Upper lobe of left lung (tissue), 6 donors: Measurements from ENCODE around the gene C2orf68. TPM values are rescaled to one million over a fixed set of nuclear protein-coding genes. Genes with fewer than 3 reads are reported as not detected.
"Not testable (repeated sequence)": the region's sequence is repeated elsewhere in the genome, so short reads cannot be mapped to it uniquely, and the experiment has no call there.

ENCODE experiments used
- ATAC-seq, 2 donors: fragments of 200-7000 bp; cut with Tn5 transposase; one replicate each; pipeline ENCODE4 v1.9.1; 2022; ENCODE audit warnings: mild to moderate bottlenecking in 2 of 2, moderate library complexity in 2 of 2; ENCODE audit not compliant: low FRiP score in 2 of 2
- DNase-seq, 2 donors: peaks; one replicate each; pipeline ENCODE4 v3.0.0-alpha.2; 2019 to 2020
- H3K27ac ChIP-seq, 4 donors: fragments of 200-600 bp; sonication (generic); one replicate each; pipeline ENCODE4 v1.5.1; 2016 to 2019
- H3K27me3 ChIP-seq, 4 donors: fragments of 200-600 bp; sonication (generic); one replicate each; pipeline ENCODE4 v1.5.1; 2017 to 2019
- H3K36me3 ChIP-seq, 4 donors: fragments of 200-600 bp; sonication (generic); one replicate each; pipeline ENCODE4 v1.5.1; 2016 to 2019
- H3K4me1 ChIP-seq, 4 donors: fragments of 200-600 bp; sonication (generic); one replicate each; pipeline ENCODE4 v1.5.1; 2018 to 2019
- H3K4me3 ChIP-seq, 4 donors: fragments of 200-600 bp; sonication (generic); one replicate each; pipeline ENCODE4 v1.5.1; 2017 to 2019; ENCODE audit warnings: mild to moderate bottlenecking in 2 of 4, moderate library complexity in 1 of 4
- H3K9me3 ChIP-seq, 4 donors: fragments of 200-600 bp; sonication (generic); one replicate each; pipeline ENCODE4 v1.5.1; 2018 to 2019
- EP300 ChIP-seq, 4 donors: sonication (generic); formaldehyde crosslinking; IDR thresholded peaks; one replicate each; pipeline ENCODE4 v1.5.1; 2017; ENCODE audit warnings: antibody characterized with exemption in 4 of 4, control low read depth in 2 of 4
- POLR2A ChIP-seq, 4 donors: fragments of 450-650 bp; IDR thresholded peaks; one replicate each; pipeline ENCODE4 v1.5.1; 2016 to 2017; ENCODE audit warnings: antibody characterized with exemption in 4 of 4, mild to moderate bottlenecking in 2 of 4
- POLR2AphosphoS5 ChIP-seq, 2 donors: sonication (generic); formaldehyde crosslinking; IDR thresholded peaks; one replicate each; pipeline ENCODE4 v1.5.1; 2017; ENCODE audit warnings: antibody characterized with exemption in 2 of 2
- WGBS, 2 donors: methylation state at CpG; one replicate each; pipeline ENCODE4 v1.1.5; 2017 to 2018; 5-methylcytosine and 5-hydroxymethylcytosine counted together
- total RNA-seq, 6 donors: library from RNA; depleted of rRNA in 4 of 6; stranded (reverse); fragments of >200 nt in 4 of 6; gene quantifications; one replicate each; pipeline versions ENCODE4 v1.1.0 to v1.2.1, GENCODE V29; 2016 to 2021
- TF ChIP-seq, protein P1 (sequence below), 6 experiments: fragments of 450-650 bp in 4 of 6; fragments of 200-600 bp in 2 of 6; sonication (generic) in 2 of 6; IDR thresholded peaks; one replicate each; pipeline ENCODE4 v1.5.1; 2016 to 2019; ENCODE audit warnings: antibody characterized with exemption in 6 of 6
- donor health status: DM: no; HTN: no; CAD: no; lungs with moderate emphysema.
- donor health status: DM: no; HTN: yes; CAD: no; lungs with severe emphysema.

The C2orf68 gene
- total RNA-seq, 6 donors from 2014 or later, result 24.6 to 46.1 (median 34.0) TPM

DNA sequence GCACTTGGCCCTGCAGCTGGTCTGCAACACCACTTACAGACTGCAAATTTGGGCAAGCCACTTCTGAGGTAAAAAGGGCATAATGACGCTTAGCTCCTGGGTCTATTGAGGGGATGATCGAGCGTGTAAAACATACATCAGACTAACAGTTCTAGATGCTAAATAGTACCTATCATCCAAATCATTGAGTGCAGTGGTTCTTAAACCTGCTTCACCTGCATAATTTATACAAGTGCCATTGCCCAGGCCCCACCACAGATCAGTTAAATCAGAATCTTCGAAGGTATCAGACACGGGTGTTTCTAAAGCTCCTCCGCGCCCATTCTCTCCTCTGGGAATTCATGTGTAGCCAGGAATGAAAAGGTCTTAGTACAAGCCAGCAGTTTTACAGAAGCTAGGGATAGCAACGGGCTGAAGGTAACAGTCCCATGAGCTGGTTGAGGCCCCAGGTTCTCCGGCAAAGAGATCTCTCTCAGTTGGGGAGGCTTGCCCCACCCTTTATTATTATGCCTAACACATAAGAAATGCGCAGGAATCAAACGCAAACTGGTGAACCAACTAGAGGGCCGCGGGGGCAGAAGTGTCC is 17.1 kb downstream of the C2orf68 start:
- peak overlapping the region; percentile 86 to 97 (median 94) for H3K27ac ChIP-seq
- peak overlapping the region; percentile 34 to 88 (median 83) for H3K4me3 ChIP-seq
- WGBS, 2 donors, result 15 to 29% methylated on average over 11 to 13 of the region's 13 CpGs
- DNase-seq (no peak), ATAC-seq (no peak)
- no peaks in the 10 kb centered on the region for H3K9me3 ChIP-seq
- peaks cover 42 to 59% (median 49%) of the 10 kb centered on the region in 4 donors for H3K4me1 ChIP-seq
- H3K27me3 ChIP-seq, result no peaks in the 10 kb centered on the region
- H3K36me3 ChIP-seq, result peaks cover 9 to 37% (median 23%) of the 10 kb centered on the region in 4 donors
- no peak for TF ChIP-seq POLR2AphosphoS5 (IDR thresholded peaks at IDR 0.05)
- TF ChIP-seq, protein P1, sequence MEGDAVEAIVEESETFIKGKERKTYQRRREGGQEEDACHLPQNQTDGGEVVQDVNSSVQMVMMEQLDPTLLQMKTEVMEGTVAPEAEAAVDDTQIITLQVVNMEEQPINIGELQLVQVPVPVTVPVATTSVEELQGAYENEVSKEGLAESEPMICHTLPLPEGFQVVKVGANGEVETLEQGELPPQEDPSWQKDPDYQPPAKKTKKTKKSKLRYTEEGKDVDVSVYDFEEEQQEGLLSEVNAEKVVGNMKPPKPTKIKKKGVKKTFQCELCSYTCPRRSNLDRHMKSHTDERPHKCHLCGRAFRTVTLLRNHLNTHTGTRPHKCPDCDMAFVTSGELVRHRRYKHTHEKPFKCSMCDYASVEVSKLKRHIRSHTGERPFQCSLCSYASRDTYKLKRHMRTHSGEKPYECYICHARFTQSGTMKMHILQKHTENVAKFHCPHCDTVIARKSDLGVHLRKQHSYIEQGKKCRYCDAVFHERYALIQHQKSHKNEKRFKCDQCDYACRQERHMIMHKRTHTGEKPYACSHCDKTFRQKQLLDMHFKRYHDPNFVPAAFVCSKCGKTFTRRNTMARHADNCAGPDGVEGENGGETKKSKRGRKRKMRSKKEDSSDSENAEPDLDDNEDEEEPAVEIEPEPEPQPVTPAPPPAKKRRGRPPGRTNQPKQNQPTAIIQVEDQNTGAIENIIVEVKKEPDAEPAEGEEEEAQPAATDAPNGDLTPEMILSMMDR (IDR thresholded peaks at IDR 0.05), result no peak
- no peak for TF ChIP-seq POLR2A (IDR thresholded peaks at IDR 0.05)
- no peak for TF ChIP-seq EP300 (IDR thresholded peaks at IDR 0.05)

DNA sequence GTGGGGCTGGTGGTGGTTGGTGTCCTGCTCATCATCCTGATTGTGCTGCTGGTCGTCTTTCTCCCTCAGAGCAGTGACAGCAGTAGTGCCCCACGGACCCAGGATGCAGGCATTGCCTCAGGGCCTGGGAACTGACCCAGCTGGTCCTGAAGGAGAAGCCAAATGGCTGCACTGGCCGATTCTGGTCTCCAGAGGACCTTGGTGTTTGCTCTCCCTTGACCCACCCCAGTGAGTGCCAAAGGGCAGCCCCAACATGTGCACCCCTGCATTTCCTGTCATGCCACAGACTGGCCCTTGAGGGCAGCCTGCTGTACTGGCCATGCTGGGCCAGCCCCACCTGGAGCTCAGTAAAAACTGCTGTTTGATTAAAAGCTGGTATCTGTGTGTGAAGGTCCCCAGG is 18.8 kb downstream of the C2orf68 start:
- DNase-seq, result no peak
- TF ChIP-seq POLR2A (IDR thresholded peaks at IDR 0.05) (no peak), POLR2AphosphoS5 (IDR thresholded peaks at IDR 0.05) (no peak), EP300 (IDR thresholded peaks at IDR 0.05) (no peak)
- TF ChIP-seq, protein P1 (IDR thresholded peaks at IDR 0.05), result no peak
- peak overlapping the region; percentile 8 to 97 (median 65) for H3K27ac ChIP-seq
- H3K4me1 ChIP-seq, result peaks cover 60 to 71% (median 67%) of the 10 kb centered on the region in 4 donors
- no peaks in the 10 kb centered on the region for H3K27me3 ChIP-seq
- no peaks in the 10 kb centered on the region for H3K9me3 ChIP-seq
- 52 to 86% methylated on average over 1 to 3 of the region's 3 CpGs for WGBS, 2 donors
- ATAC-seq, result no peak
- H3K4me3 ChIP-seq, result no peak overlapping the region
- peaks cover 8 to 20% (median 10%) of the 10 kb centered on the region in 4 donors for H3K36me3 ChIP-seq

DNA sequence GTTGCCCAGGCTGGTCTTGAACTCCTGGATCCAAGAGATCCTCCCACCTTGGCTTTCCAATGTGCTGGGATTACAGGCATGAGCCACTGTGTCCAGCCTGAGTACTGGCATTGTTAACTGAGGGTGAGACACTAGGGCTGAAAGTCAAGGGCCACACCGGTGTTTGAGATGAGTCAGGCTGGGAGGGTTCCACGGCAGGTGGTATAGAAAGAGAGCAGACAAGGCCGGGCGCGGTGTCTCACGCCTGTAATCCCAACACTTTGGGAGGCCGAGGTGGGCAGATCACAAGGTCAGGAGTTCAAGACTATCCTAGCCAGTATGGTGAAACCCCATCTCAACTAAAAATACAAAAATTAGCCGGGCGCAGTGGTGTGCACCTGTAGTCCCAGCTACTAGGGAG is 19.6 kb downstream of the C2orf68 start:
- H3K4me3 ChIP-seq, H3K9me3 ChIP-seq, DNase-seq, H3K27me3 ChIP-seq, ATAC-seq: not testable (repeated sequence)
- peaks cover 4 to 12% (median 5%) of the 10 kb centered on the region in 4 donors for H3K36me3 ChIP-seq
- H3K27ac ChIP-seq, result peak overlapping the region; percentile 89 to 97 (median 96)
- H3K4me1 ChIP-seq, result peaks cover 67 to 78% (median 74%) of the 10 kb centered on the region in 4 donors
- WGBS, 2 donors, result 93% methylated on average over 9 of the region's 9 CpGs

DNA sequence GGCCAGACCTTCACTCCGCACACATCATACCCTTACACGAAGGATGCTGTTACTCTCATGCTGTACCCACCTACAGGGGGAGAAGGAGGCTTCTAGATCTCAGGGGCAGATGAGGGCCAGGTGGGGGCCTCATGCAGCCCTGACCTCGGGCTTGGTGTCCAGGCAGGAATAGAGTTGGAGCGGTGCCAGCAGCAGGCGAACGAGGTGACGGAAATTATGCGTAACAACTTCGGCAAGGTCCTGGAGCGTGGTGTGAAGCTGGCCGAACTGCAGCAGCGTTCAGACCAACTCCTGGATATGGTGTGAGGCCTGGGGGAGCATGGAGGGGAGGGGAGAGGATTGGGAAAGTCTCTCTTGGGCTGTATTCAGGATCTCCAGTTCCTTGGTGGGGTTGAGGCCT is 20.3 kb downstream of the C2orf68 start:
- whole genome bisulfite sequencing, 2 donors, result 62 to 78% methylated on average over 10 to 12 of the region's 12 CpGs
- H3K4me3 ChIP-seq, result no peak overlapping the region
- peaks cover 0 to 7% (median 0%) of the 10 kb centered on the region in 4 donors for H3K36me3 ChIP-seq
- no peaks in the 10 kb centered on the region for H3K27me3 ChIP-seq
- peaks cover 70 to 79% (median 76%) of the 10 kb centered on the region in 4 donors for H3K4me1 ChIP-seq
- peak overlapping the region; percentile 89 to 97 (median 96) for H3K27ac ChIP-seq
- ATAC-seq (no peak), DNase-seq (no peak)
- no peaks in the 10 kb centered on the region for H3K9me3 ChIP-seq
- TF ChIP-seq POLR2AphosphoS5 (IDR thresholded peaks at IDR 0.05) (no peak), POLR2A (IDR thresholded peaks at IDR 0.05) (no peak), EP300 (IDR thresholded peaks at IDR 0.05) (no peak)
- TF ChIP-seq, protein P1 (IDR thresholded peaks at IDR 0.05), result no peak

DNA sequence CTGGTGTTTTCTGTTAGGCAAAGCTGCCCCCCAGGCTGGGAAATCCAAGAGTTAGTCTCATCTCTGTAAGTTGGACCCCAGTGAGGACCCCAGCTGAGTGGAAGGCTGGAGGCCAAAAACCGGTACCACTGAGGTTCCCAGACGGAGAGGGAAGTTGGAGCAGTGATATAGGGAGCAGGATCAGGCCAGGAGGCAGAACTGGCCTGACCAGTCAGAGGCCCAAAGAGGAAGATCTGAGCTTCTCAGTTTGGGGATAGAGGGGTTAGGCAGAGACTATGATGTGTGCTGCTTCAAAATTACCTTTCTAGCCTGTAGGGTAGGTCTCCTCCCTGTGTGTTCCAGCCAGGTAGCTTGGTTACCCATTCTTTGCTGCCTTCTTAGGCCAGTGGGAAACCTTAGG is 20.9 kb downstream of the C2orf68 start:
- Histone ChIP-seq H3K4me1 (peaks cover 71 to 79% (median 76%) of the 10 kb centered on the region in 4 donors), H3K4me3 (no peak overlapping the region), H3K27ac (peak overlapping the region; percentile 89 to 97 (median 96)), H3K9me3 (no peaks in the 10 kb centered on the region), H3K27me3 (no peaks in the 10 kb centered on the region), H3K36me3 (peaks cover 0 to 7% (median 0%) of the 10 kb centered on the region in 4 donors)
- TF ChIP-seq POLR2A (IDR thresholded peaks at IDR 0.05) (no peak), EP300 (IDR thresholded peaks at IDR 0.05) (no peak), POLR2AphosphoS5 (IDR thresholded peaks at IDR 0.05) (no peak)
- TF ChIP-seq, protein P1 (IDR thresholded peaks at IDR 0.05), result no peak
- DNase-seq, result no peak
- WGBS, 2 donors, result 32 to 70% methylated on average over 2 of the region's 2 CpGs
- no peak for ATAC-seq
